ENCODE results near the gene XRCC4.
A peak's percentile ranks its signal among the peaks of the same experiment; 100 is the strongest.

The XRCC4 gene

DNA sequence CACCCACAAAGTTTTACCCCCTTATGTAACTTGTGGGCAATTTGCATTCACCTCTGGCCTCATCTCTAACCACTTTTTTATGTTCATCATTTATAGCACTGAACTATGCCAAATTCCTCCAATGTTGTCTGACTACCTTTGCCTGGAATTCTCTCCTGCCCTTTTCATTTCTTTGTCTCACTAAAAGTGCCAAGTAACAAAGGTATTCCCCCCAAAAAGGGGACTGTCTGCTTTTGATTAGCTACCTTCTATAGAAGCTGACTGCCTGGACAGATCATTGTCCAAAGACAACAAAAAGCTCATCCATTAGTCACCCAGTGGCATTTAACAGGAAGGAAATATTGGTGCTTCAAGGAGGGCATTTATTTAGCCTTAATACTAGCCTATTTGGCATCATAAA lies 204.3 kb downstream of the XRCC4 start:
- DNase-seq = no peak

DNA sequence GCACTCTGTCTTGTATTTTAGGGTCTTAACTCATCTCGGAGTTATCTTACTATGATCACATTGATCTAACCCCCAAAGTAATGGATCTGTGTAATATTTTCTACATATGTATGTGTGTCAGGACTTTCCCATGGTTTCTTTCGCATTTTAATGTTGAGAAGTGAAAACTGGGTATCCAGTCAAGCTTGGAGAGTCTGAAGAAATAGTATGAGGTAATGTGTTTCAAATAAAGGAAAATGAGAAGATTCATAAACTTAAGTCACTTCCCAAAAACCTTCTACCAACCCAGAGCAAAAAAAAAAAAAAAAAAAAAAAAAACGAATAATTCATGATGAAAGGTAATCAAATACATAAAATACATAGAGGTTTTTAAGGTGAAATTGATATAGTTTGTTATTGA lies 206.4 kb downstream of the XRCC4 start:
- no peak for DNase-seq

DNA sequence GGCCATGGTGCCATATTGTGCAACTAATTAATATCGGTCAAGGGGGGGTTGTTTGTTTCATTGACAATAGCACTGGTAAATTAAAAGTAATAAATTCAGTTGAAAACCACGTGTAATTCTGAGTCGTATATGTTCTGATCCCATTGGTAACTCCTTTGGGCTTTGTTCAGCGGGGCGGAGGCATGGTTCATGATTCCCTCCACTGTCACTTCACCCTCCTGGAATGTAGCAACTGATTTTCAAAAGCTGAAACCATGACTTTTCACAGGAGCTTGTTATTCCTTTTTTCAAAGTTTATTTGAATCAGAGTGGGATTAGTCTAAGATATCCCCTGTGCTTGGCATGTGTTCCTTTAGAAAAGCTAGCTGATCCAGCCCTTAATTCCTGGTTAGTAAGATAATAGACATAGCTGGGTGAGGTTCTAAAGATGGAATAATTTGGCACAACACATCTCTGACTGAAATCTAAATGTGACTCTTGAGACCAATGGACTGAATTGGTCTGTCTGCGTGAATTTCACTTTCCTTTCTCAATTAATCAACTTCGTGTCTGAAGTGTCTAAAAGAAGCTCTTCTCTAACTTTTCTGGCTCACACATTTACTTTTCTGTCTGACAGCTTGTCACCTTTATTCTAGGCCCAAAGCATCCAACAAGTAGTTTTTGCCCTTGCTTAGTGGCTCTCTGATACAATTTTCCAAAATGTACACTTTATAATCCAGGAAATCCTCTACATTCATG lies 208.5 kb downstream of the XRCC4 start:
- DNase-seq = no peak

DNA sequence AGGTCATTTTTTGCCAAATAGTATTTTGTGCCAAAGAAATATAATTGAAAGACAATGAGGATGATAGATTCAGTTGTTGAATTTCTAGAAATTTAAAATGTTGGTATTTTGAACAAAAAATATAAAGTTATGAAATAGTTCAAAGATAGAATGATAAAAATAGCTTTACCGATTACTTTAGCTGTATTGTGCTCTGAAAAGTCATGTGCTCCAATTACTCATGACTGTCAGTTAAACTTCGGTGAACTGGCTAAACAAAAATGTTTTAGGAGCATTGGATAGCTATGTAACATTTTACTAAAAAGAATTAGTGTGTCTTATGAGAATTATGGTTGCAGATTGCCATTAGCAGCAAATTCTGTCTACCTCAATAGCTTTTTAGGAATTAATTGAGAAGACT lies 216.9 kb downstream of the XRCC4 start:
- no peak for DNase-seq

DNA sequence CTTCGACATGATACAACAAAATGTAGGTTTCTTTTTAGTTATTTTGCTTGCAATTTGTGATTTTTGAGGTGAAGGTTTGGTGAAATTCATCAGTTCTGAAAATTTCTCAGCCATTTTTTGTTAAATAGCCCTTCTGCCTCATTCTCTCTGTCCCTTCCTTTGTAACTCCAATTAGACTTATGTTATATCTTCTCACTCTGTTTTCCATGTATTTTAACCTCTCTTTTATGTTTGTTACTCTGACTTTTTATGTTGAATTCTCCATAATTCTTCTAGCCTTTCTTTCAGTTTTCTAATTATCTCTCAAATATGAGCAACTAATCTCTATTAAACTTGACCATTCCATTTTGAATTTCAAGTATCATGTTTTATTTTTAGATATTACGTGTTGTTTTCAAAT lies 222.0 kb downstream of the XRCC4 start:
- no peak for DNase-seq

DNA sequence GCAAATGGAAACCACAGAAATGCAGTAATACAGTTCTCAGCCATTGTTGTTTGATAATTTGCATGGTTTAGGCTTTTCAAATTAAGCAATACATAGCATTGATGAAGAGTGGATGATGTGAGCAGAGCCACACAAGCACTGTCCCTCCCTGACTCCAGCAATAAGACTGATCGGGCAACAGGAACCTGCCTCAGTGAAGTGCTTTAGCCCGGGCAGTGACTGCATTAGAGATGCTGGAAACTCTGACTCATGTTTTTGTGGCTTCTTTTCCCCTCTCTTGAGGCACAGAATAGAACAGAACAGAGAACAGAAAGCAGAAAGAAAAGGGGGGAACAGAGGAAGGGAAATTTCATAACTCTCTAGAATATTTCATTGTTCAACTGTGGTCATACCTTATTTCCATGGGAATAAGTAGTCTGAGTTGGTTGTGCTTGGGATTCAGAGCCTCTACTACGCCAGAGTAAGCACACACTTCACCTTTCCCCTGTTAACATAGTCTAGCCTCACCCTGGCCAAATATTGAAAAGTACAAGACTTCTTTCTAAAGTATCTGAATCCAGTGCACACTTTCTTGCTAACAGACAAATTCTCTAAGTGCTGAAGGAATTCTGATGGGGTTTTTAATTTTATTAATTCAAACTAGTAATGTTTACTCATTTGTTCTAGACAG lies 229.4 kb downstream of the XRCC4 start:
- peak; percentile 26 for DNase-seq

DNA sequence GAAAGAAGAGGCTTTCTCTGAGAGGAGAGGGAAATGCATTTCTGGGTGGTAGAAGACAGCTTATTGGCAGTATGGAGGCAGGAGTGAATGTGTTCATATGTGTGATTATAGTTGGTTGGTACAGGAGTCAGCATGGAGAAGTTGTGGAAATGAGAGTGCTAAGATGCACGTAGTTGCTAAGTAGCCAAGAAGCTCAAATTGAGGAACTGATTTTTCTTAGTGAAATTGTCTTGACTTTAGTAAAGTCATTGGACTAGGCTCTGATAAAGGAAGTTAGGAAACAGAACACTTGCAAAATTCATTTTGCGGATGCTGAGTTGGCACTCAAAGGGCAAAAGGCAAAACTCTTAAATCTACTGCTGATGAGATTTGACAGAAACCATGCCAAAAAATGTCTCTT lies 235.3 kb downstream of the XRCC4 start:
- peak; percentile 3 for DNase-seq

DNA sequence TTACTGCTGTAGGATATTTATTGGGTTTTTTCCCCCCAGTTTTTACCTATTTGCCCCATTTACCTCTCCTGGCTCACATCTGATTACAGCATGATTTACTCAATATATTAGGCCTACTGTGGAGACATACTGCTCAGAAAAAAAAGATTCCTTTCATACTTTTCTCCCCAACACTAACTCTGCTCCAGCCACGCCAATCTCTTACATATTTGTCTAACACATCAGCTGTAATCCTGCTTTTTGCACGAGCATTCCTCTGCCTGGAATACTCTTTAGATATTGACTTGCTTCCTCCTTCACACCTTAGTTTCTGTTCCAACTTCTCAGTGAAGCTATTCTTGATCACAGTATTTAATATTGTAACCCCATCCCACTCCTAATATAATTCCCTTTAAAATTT lies 236.1 kb downstream of the XRCC4 start:
- DNase-seq = no peak

DNA sequence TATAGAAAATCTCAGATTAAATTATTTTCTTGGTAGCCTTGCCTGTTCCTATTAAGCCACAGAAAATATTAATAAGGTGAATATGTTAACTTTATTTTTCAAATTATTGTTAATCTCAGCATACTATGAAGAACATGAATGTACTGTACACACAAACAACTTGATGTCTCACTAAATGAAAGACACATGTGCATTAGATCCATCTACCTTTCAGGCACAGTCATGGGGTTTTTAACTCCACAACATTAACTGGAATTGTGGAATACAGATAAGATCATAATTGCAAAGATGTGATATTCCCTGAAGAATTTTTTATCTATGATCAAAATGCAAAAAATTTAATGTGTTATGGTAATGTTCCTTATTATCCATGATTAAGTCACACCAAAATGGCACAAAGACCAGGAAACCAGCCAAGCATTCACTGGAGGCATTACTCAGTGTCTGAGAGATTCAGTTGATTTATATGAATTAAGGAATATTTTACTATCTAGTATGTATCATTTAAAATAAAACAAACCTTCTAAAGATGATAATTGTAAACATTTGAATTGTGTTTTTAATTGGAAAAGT lies 244.2 kb downstream of the XRCC4 start:
- no peak for DNase-seq

DNA sequence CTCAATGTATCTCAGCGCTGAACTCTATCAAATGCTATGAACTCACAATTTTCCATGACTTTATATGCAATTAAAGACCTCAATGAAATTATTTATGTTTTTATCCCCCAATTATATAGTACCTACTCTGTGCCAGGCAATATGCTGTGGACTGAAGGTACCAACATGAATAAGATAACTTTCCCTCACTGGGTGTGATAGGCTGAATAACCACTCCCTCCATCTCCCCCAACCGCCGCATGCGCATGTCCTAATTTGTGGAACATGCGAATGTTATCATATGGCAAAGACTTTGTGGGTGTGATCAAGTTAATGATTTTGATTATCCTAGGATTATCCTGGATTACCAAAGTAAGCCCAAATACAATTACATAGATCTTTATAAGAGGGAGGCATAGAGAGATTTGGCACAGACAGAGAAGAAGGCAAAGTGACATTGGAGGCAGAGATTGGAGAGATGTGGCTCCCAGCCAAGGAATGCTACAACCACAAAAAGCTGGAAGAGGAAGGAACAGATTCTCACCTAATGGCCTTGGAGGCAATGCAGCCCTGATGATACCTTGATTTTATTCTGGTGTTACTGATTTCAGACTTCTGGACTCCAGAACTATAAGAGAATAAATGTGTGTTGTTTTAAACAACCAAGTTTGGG lies 245.1 kb downstream of the XRCC4 start:
- DNase-seq = no peak

DNA sequence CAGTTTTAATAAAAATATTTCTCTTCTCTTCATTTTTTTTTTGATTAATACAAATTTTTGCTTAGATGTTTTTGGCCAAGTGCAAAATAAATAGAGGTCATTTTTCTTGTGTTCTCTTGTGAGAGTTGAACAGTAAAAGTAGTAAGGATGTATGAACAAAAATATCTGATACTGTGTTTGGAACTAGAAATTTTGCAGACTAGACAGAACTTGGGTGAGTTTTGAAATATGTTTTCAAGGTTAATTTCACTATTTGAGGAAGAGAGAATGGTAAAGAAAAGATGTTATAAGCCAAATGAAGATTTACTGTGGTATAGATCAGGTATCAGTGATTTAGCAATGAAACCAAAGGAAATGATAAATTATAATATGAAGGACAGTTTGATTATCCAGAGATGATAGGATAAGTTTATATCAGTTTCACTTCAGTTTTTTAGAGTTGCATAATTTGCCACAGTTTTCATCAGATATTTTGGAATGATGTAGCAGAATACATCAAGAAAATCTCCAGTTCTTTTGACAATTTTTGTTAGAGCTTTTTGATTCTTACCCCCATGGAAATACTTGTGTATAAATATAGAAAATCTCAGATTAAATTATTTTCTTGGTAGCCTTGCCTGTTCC lies 246.3 kb downstream of the XRCC4 start:
- no peak for DNase-seq

DNA sequence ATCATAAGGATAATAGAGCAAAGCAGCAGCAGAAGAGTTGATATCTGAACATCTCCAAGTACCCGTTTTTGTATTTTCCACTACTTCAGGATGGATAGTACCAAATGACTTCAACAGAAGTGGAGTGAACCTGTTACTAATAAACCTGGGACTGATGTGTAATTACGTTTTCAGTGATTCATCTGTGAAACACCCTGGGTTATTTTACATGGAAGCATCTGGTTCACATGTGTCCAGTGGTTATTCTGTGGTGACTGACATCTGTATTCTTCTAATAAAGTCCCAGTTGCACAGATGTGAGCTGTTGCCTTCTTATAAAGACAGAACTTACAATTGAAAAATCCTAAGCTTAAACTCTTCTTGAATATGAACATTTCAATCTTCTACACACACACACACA lies 254.5 kb downstream of the XRCC4 start:
- DNase-seq = no peak

DNA sequence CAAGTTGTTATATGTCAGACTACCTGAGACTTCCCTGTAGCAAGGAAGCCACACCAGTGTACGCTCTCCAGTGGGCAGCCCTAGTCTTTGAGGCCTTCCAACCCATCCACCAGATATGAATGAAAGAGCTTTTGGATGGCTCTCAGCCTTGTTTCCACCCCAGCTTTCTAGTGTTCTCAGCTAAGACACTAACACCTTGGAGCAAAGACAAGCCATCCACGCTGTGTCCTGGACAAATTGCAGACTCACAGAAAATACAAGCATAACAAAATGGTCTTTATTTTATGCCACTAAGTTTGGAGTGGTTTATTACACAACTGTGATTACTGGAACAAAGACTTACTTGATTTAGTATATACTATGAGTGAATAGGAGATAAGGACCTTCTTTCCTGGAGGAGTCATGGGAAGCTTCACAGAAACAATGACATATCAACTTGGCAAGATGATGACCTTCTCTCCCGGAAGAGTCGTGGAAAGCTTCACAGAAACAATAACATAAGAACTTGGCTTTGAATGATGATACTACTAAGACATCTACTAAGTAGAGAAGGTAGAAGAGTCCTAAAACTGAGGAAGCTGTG lies 260.2 kb downstream of the XRCC4 start:
- DNase-seq = no peak

DNA sequence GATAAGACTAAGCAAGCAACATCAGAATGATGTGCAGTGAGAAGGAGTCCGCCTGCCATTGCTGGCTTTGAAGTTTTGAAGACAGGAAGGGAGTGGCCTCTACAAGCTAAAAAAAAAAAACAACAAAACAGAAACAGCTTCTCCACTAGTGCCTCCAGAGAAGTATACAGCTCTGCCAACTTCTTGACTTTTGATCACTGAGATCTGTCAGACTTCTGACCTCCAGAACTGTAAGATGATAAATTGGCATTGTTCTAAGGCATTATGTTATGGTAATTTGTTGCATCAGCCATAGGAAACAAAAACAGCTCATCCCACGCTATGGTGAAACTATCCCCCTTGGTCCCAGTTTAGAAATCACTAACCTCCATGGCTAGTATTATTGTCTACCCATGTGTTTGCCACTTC lies 263.2 kb downstream of the XRCC4 start:
- peak; percentile 33 for DNase-seq

DNA sequence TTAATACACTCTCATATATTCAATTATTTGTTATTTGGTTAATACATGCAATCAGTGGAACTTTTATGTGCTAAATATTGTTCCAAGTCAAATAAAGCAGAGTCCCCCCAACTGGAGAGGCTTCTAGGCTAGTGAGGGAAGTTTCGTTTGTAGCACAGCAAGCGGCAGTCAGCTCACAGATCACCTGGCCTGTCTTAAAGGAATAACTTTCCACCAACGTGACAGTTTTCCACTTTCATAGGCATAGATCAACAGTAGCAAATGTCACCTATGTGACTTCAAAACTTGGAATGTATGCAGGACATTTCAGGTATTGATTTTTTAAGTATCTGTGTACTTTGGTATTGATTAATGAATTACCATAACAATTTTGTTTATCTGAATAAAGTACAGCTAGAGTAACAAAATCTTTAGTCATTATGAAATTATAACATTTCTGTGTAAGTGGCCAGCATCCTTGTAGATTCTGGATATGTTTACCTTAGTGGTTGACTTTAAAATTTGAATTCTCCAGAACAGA lies 264.5 kb downstream of the XRCC4 start:
- DNase-seq = no peak

DNA sequence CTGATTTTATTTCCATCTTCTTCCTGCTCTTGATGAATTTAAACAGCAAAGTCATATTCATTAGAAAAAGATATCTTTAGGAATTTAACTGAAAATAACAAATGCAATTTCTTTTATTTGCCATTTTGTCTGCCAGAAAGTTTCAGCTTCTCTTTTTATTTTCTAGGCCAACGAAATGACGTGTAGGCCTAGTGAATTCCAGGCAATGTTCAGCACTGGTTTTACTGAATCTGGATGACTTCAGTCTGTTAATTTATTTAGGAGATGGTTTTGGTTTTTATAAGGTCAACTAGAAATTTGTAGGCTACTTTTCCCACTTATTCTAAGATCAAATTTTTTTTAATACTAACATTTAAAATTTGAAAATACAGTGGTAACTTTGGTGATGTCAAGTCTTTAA lies 265.1 kb downstream of the XRCC4 start:
- DNase-seq = no peak

DNA sequence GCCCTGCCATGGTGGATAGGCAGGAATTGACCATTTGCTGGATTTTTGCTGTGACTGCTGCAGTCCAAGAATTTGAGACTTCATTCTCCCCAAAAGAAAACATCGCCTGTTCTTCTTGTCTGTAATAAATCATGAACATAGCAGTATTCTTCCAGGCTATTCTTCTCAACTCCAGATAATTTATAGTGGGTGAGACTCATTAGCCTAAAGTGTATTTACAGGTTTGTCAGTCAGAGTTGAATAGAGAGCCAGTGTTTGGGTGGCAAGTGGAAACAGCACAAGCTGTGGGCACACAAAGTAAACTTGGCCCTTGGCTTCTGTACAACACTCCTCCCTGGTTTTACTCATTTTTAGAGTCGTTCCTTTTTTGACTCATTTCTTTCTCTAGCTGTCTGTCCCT lies 266.0 kb downstream of the XRCC4 start:
- DNase-seq = no peak

DNA sequence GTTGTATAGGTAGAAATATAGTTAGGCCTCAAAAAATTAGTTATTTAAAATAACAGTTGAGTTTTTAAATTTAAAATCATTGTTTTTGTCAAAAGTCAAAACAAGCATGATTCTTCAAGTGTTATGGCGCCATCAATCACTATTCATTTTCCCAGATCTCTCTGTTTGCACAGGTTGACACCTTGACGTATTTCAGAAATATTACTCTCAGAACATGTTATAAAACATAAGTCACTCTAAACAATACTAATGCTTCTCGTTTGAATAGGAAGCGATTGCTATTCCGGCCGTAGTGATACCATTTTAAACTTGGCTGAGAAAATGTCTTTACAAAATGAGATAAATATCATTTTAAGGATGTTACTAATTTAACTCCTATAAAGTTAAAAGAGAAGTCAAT lies 268.1 kb downstream of the XRCC4 start:
- no peak for DNase-seq

DNA sequence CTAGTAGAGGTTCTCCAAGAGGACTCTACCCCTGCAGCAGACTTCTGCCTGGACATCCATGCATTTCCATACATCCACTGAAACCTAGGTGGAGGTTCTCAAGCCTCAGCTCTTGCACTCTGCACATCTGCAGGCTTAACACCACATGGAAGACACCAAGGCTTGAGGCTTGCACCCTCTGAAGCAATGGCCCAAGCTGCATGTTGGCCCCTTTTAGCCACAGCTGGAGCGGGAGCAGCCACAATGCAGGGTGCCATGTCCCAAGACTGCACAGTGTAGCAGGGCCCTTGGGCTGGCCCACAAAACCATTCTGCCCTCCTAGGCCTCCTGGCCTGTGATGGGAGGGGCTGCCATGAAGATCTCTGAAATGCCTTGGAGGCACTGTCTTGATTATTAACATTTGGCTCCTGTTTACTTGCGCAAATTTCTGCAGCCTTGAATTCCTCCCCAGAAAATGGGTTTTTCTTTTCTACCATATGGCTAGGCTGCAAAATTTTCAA lies 271.0 kb downstream of the XRCC4 start:
- no peak for DNase-seq

DNA sequence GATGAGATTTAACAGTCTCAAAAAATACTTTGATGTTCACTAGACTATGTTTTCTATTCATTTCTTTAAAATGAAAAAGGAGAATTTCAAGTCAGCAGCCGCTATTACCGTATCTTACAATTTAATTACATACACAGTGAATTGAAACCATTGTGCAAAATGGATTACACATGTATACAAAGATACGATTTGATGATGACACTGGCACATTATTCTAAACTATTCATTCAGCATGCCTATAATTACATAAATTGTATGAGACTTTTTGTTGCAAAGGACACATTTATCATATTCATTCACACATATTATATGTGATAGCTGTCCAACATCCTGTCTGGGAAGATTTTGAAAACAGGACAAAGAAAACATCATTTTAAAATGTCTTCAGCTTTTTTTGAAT lies 275.9 kb downstream of the XRCC4 start:
- no peak for DNase-seq

DNA sequence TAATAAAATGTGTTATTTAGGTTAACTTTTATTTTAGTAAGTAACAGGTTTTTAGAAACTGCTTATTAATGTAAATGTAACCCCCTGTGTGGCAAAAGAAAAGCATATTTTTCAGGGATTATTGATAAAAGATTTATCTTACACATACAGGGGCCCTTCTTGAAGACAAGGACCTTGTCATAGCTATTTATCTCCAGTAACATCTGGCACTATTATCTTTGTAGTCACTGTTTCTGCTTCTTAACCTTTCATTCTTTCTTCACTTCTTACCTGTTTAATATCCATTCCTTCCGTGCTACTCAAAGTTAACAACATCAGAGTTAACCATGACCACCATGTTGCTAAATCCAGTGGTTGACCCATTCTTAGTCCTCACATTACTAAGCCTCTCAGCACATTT lies 276.4 kb downstream of the XRCC4 start:
- DNase-seq = no peak

DNA sequence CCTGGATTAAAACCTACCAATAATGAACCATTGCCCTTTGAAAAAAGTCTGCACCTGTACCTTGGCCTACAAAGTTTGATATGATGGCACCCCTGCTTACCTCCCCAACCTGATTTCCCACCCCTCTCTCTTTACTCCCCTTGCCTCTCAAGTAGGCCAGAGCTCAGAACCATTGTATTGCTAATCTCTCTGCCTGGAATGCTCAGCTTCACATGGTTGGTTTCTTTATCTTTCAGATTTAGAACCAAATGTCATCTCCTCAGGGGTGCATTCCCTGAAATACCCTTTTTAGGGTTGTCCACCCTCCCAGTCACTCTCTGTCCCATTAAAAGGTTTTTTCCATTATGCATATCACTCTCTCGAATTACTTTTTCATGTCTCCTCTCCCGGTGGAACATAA lies 277.6 kb downstream of the XRCC4 start:
- DNase-seq = no peak

Measured in CD4-positive, alpha-beta T cell treated with Interleukin-12 subunit alpha and Interleukin-12 subunit beta, for 1 hour (primary cell).